Tongue (tissue), 2 donors: ENCODE results near the gene LDB1. TPM values are rescaled to one million over a fixed set of nuclear protein-coding genes. Genes with fewer than 3 reads are reported as not detected.

Source experiments
- small RNA-seq: library from RNA; depleted of rRNA; stranded (forward); fragments of <200 nt; gene quantifications from one replicate; pipeline ENCODE3, GENCODE V24; 2014; ENCODE audit warnings: low replicate concordance
- total RNA-seq: library from RNA; depleted of rRNA; stranded (reverse); fragments of >200 nt; gene quantifications from one replicate; pipeline ENCODE4 v1.2.3, GENCODE V29; 2014

LDB1 gene
- total RNA-seq, 1 donor from 2014 or later: 54.0 TPM

Small RNA genes within 50 kb of the gene (small RNA-seq; reads per million reads assigned to genes)
- gene AL500527.1 (not detected), gene AL500527.2 (not detected)

Other genes with a start within 250 kb of the LDB1 start
- gene ARMH3, start 64.2 kb downstream of the LDB1 start, total RNA-seq: 20.0 TPM
- gene HPS6, start 55.0 kb downstream of the LDB1 start, total RNA-seq: 23.0 TPM
- gene PPRC1, start 12.7 kb upstream of the LDB1 start, total RNA-seq: 14.6 TPM
- 51.1 TPM for gene NOLC1, start 32.0 kb upstream of the LDB1 start, total RNA-seq
- gene ELOVL3, start 105.9 kb upstream of the LDB1 start, total RNA-seq: not detected
- 3.2 TPM for gene PITX3, start 121.1 kb upstream of the LDB1 start, total RNA-seq
- gene GBF1, start 125.2 kb upstream of the LDB1 start, total RNA-seq: 37.4 TPM